Fibroblast of lung (primary cell): ENCODE results near the gene MYL10.

Experiments
- CTCF ChIP-seq, 2 donors: IDR thresholded peaks in 1 of 2; conservative IDR thresholded peaks in 1 of 2; 1 replicate in 1 of 2; 2 replicates in 1 of 2; pipeline ENCODE4 v1.5.1; 2011 to 2012; ENCODE audit warnings: low read length in 2 of 2, control low read depth in 1 of 2, inconsistent platforms in 1 of 2, low read depth in 1 of 2, mild to moderate bottlenecking in 1 of 2
- EZH2 ChIP-seq: IDR thresholded peaks from 2 replicates; pipeline ENCODE4 v1.5.1; 2012; ENCODE audit warnings: low read length, control low read depth, mild to moderate bottlenecking; ENCODE audit errors: missing control alignments

DNA sequence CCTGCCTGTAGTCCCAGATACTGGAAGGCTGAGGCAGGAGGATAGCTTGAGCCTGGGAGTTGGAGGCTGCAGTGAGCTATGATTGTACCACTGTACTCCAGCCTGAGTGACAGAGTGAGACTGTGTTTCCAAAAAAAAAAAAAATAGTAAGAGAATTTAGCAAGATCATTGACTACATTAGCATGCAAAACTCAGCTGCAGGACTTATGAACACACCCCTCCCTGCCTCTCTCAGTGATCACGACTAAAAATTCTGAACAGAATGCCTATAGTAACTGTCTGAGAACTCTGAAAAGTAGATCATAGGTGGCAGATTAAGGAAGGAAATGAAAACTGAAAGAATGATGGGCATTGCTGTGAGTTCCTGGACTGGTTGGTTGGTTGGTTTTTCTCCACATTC, 50.5 kb downstream of the MYL10 start:
- TF ChIP-seq CTCF (conservative IDR thresholded peaks at IDR 0.05 in 1 of 2, IDR thresholded peaks at IDR 0.05 in 1 of 2; ENCODE audit: low read depth in 1 of 2, low read length in 2 of 2) = no peak
- no peak for TF ChIP-seq EZH2
